Nephron progenitor cell (in vitro differentiated cells): ENCODE measurements around the gene COX14.

Experiments used
- DNase-seq: peaks from one replicate; pipeline ENCODE4 v3.0.0; 2021
- H3K27ac Mint-ChIP-seq: 2 replicates; pipeline ENCODE4 v1.8.0; 2021; ENCODE audit warnings: mild to moderate bottlenecking, moderate library complexity, mixed read lengths
- H3K27me3 Mint-ChIP-seq: 2 replicates; pipeline ENCODE4 v1.8.0; 2021; ENCODE audit warnings: mild to moderate bottlenecking, low read depth, mixed read lengths; ENCODE audit not compliant: poor library complexity
- H3K36me3 Mint-ChIP-seq: 2 replicates; pipeline ENCODE4 v1.8.0; 2021; ENCODE audit warnings: low read depth, mixed read lengths
- H3K4me1 Mint-ChIP-seq: 2 replicates; pipeline ENCODE4 v1.8.0; 2021; ENCODE audit warnings: mixed read lengths
- H3K4me3 Mint-ChIP-seq: 2 replicates; pipeline ENCODE4 v1.8.0; 2021; ENCODE audit warnings: mild to moderate bottlenecking, moderate library complexity, mixed read lengths
- H3K9me3 Mint-ChIP-seq: 2 replicates; pipeline ENCODE4 v1.8.0; 2021; ENCODE audit warnings: mild to moderate bottlenecking, moderate library complexity, mixed read lengths
- TF ChIP-seq, protein P1 (sequence below): fragments of 200-600 bp; sonication (generic); IDR thresholded peaks from 2 replicates; pipeline ENCODE4 v1.5.0; 2021; ENCODE audit warnings: antibody characterized with exemption

Gene COX14

DNA sequence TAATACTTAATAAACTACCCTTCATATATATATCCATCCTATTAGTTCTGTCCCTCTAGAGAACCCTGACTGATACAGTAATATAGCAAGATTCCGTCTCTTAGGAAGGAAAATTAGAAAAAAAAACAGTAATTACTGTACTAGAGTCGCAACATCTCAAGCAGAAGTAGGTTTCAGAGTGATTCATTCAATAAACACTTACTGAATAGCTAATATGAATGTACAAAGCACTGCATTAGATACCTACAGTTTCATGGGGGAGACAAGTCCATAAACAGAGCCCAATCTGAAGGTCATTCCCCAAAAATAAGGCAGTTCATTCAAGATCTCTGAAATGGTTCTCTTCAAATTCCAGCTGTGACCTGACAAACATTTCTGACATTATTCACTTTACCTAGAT lies 45.2 kb downstream of the COX14 start:
- no peak for DNase-seq
- no peaks in the 10 kb centered on the region for H3K27me3 Mint-ChIP-seq
- peaks cover 17% of the 10 kb centered on the region for H3K9me3 Mint-ChIP-seq
- TF ChIP-seq, protein P1, sequence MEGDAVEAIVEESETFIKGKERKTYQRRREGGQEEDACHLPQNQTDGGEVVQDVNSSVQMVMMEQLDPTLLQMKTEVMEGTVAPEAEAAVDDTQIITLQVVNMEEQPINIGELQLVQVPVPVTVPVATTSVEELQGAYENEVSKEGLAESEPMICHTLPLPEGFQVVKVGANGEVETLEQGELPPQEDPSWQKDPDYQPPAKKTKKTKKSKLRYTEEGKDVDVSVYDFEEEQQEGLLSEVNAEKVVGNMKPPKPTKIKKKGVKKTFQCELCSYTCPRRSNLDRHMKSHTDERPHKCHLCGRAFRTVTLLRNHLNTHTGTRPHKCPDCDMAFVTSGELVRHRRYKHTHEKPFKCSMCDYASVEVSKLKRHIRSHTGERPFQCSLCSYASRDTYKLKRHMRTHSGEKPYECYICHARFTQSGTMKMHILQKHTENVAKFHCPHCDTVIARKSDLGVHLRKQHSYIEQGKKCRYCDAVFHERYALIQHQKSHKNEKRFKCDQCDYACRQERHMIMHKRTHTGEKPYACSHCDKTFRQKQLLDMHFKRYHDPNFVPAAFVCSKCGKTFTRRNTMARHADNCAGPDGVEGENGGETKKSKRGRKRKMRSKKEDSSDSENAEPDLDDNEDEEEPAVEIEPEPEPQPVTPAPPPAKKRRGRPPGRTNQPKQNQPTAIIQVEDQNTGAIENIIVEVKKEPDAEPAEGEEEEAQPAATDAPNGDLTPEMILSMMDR = no peak
- no peak overlapping the region for H3K27ac Mint-ChIP-seq
- H3K4me1 Mint-ChIP-seq = no peaks in the 10 kb centered on the region
- H3K4me3 Mint-ChIP-seq = no peak overlapping the region
- H3K36me3 Mint-ChIP-seq = peaks cover 38% of the 10 kb centered on the region

GRCh38 chr12:50160643-50161042 lies 48.6 kb downstream of the COX14 start:
- peaks cover 35% of the 10 kb centered on the region for H3K36me3 Mint-ChIP-seq
- TF ChIP-seq, protein P1 = no peak
- no peak overlapping the region for H3K4me3 Mint-ChIP-seq
- peaks cover 17% of the 10 kb centered on the region for H3K9me3 Mint-ChIP-seq
- peaks cover 11% of the 10 kb centered on the region for H3K4me1 Mint-ChIP-seq
- DNase-seq = no peak
- H3K27ac Mint-ChIP-seq = no peak overlapping the region
- H3K27me3 Mint-ChIP-seq = no peaks in the 10 kb centered on the region

DNA sequence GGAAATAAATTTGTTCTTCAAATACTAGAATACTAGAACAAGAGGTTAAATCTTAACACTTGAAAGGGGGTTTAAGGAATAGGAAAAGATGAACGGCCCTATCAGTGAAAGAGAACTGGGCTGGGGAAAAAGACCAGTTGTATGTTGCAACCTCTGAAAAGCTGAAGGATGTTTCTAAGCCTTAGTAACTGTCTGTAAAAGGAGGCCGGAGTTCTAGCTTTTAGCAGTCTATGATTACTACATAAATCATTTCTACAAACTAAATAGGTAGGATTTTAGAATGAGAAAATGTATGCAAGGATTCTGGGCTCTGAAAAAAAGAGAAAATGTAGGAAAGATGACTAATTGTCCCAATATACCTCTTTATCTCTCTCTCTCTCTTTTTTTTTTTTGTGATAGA lies 50.2 kb downstream of the COX14 start:
- no peak for DNase-seq

GRCh38 chr12:50164963-50165362 lies 52.9 kb downstream of the COX14 start:
- H3K4me1 Mint-ChIP-seq = peaks cover 31% of the 10 kb centered on the region
- peaks cover 16% of the 10 kb centered on the region for H3K9me3 Mint-ChIP-seq
- peaks cover 19% of the 10 kb centered on the region for H3K36me3 Mint-ChIP-seq
- no peak for DNase-seq
- H3K4me3 Mint-ChIP-seq = peak overlapping the region; percentile 86
- TF ChIP-seq, protein P1 = no peak
- H3K27ac Mint-ChIP-seq = peak overlapping the region; percentile 50
- peaks cover 2% of the 10 kb centered on the region for H3K27me3 Mint-ChIP-seq

More for the DNA sequence above, 50.2 kb downstream of the COX14 start:
- no peak overlapping the region for H3K4me3 Mint-ChIP-seq
- no peaks in the 10 kb centered on the region for H3K27me3 Mint-ChIP-seq
- peaks cover 15% of the 10 kb centered on the region for H3K9me3 Mint-ChIP-seq
- TF ChIP-seq, protein P1 = no peak
- H3K27ac Mint-ChIP-seq = no peak overlapping the region
- H3K4me1 Mint-ChIP-seq = peaks cover 23% of the 10 kb centered on the region
- peaks cover 34% of the 10 kb centered on the region for H3K36me3 Mint-ChIP-seq

GRCh38 chr12:50166799-50167048 lies 54.7 kb downstream of the COX14 start:
- H3K27me3 Mint-ChIP-seq = peaks cover 8% of the 10 kb centered on the region
- H3K9me3 Mint-ChIP-seq = peaks cover 23% of the 10 kb centered on the region
- peak overlapping the region; percentile 86 for H3K4me3 Mint-ChIP-seq
- TF ChIP-seq, protein P1 = no peak
- peak overlapping the region; percentile 96 for H3K27ac Mint-ChIP-seq
- no peak for DNase-seq
- H3K36me3 Mint-ChIP-seq = peaks cover 19% of the 10 kb centered on the region
- peaks cover 37% of the 10 kb centered on the region for H3K4me1 Mint-ChIP-seq

- Mint-ChIP-seq H3K36me3 (peaks cover 19% of the 10 kb centered on the region), H3K9me3 (peaks cover 23% of the 10 kb centered on the region), H3K27me3 (peaks cover 8% of the 10 kb centered on the region), H3K27ac (peak within 1 kb of the TSS; percentile 98), H3K4me1 (peaks cover 37% of the 10 kb centered on the region), H3K4me3 (peak within 1 kb of the TSS; percentile 86)
- DNase-seq = peak; percentile 99
- TF ChIP-seq, protein P1 = peak; percentile 29
These were observed 55.2 kb downstream of the COX14 start, which contains the start of gene CERS5 for GRCh38 chr12:50167049-50167828. CERS5 (minus strand) TSS chr12:50167369; CDS start chr12:50167297, 72 bp downstream.
